ENCODE data around the gene CLEC19A. TPM values are rescaled to one million over a fixed set of nuclear protein-coding genes. Genes with fewer than 3 reads are reported as not detected.
"Not testable (repeated sequence)": the region's sequence is repeated elsewhere in the genome, so short reads cannot be mapped to it uniquely, and the experiment has no call there.

Gene CLEC19A
- total RNA-seq, 1 donor from 2014 or later: not detected

GRCh38 chr16:19321186-19321585 lies 35.7 kb downstream of the CLEC19A start:
- intact Hi-C loops (cut with micrococcal nuclease): not testable (repeated sequence)

- intact Hi-C loops (cut with micrococcal nuclease): no loop called here
Observed at GRCh38 chr16:19323596-19323995, 38.1 kb downstream of the CLEC19A start.

- intact Hi-C loops (cut with micrococcal nuclease): no loop called here
Observed at GRCh38 chr16:19328364-19328763, 42.8 kb downstream of the CLEC19A start.

GRCh38 chr16:19329932-19330331 lies 44.4 kb downstream of the CLEC19A start:
- intact Hi-C loops (cut with micrococcal nuclease): no loop called here

GRCh38 chr16:19330841-19331397 lies 45.4 kb downstream of the CLEC19A start:
- intact Hi-C loops (cut with micrococcal nuclease): no loop called here

- intact Hi-C loops (cut with micrococcal nuclease): no loop called here
Observed at GRCh38 chr16:19331794-19332193, 46.3 kb downstream of the CLEC19A start.

- intact Hi-C loops (cut with micrococcal nuclease): no loop called here
Observed at GRCh38 chr16:19338335-19338734, 52.8 kb downstream of the CLEC19A start.

GRCh38 chr16:19344224-19344801 lies 58.8 kb downstream of the CLEC19A start:
- intact Hi-C loops (cut with micrococcal nuclease): no loop called here

- intact Hi-C loops (cut with micrococcal nuclease): no loop called here
Observed at GRCh38 chr16:19344980-19345379, 59.4 kb downstream of the CLEC19A start.

GRCh38 chr16:19346335-19346922 lies 60.9 kb downstream of the CLEC19A start:
- intact Hi-C loops (cut with micrococcal nuclease): no loop called here

GRCh38 chr16:19348125-19348524 lies 62.6 kb downstream of the CLEC19A start:
- intact Hi-C loops (cut with micrococcal nuclease): no loop called here

GRCh38 chr16:19348578-19349315 lies 63.2 kb downstream of the CLEC19A start:
- intact Hi-C loops (cut with micrococcal nuclease): no loop called here

- intact Hi-C loops (cut with micrococcal nuclease): no loop called here
Observed at GRCh38 chr16:19354371-19354770, 68.8 kb downstream of the CLEC19A start.

GRCh38 chr16:19356024-19356952 lies 70.8 kb downstream of the CLEC19A start:
- intact Hi-C loops (cut with micrococcal nuclease): no loop called here

GRCh38 chr16:19359556-19359955 lies 74.0 kb downstream of the CLEC19A start:
- intact Hi-C loops (cut with micrococcal nuclease): no loop called here

Other genes with a start within 250 kb of the CLEC19A start
- gene COQ7, start 218.1 kb upstream of the CLEC19A start, total RNA-seq: 14.4 and 16.5 TPM in 2 replicates
- gene ITPRIPL2, start 171.8 kb upstream of the CLEC19A start, total RNA-seq: 14.0 and 15.7 TPM in 2 replicates
- gene SYT17, start 117.5 kb upstream of the CLEC19A start, total RNA-seq: not detected in 2 replicates
- gene TMC5, start 132.2 kb downstream of the CLEC19A start, total RNA-seq: not detected in 2 replicates
- 26.5 and 27.5 TPM in 2 replicates for gene GDE1, start 236.4 kb downstream of the CLEC19A start, total RNA-seq
- 35.0 and 39.6 TPM in 2 replicates for gene CCP110, start 238.2 kb downstream of the CLEC19A start, total RNA-seq